Prostate gland (tissue), 2 donors: Measurements from ENCODE around the gene CDH22. TPM values are rescaled to one million over a fixed set of nuclear protein-coding genes. Genes with fewer than 3 reads are reported as not detected.

Experiments used
- DNase-seq: peaks from one replicate; pipeline ENCODE4 v3.0.0-alpha.2; 2019; ENCODE audit warnings: low spot score
- H3K27ac ChIP-seq, 2 donors: fragments of 200-600 bp; sonication (generic); 2 replicates each; pipeline ENCODE4 v1.5.1; 2017 to 2019
- H3K27me3 ChIP-seq: fragments of 200-600 bp; sonication (generic); replicated peaks from 2 replicates; pipeline ENCODE4 v1.5.1; 2019; ENCODE audit not compliant: insufficient read depth
- H3K36me3 ChIP-seq, 2 donors: fragments of 200-600 bp; sonication (generic); 1 replicate in 1 of 2; 2 replicates in 1 of 2; pipeline versions ENCODE4 v1.5.1 to v1.8.1; 2017 to 2019
- H3K4me1 ChIP-seq: fragments of 200-600 bp; sonication (generic); replicated peaks from 2 replicates; pipeline ENCODE4 v1.5.1; 2019
- H3K4me3 ChIP-seq, 2 donors: fragments of 200-600 bp; sonication (generic); 2 replicates each; pipeline ENCODE4 v1.5.1; 2017 to 2019
- H3K9me3 ChIP-seq: fragments of 200-600 bp; sonication (generic); 2 replicates; pipeline ENCODE4 v1.5.1; 2017
- POLR2A ChIP-seq: fragments of 450-650 bp; IDR thresholded peaks from one replicate; pipeline ENCODE4 v1.6.1; 2016; ENCODE audit warnings: antibody characterized with exemption, mild to moderate bottlenecking
- POLR2AphosphoS5 ChIP-seq: sonication (generic); formaldehyde crosslinking; IDR thresholded peaks from one replicate; pipeline ENCODE4 v1.6.1; 2017; ENCODE audit warnings: antibody characterized with exemption
- WGBS: methylation state at CpG from one replicate; pipeline ENCODE4 v1.1.5; 2018; 5-methylcytosine and 5-hydroxymethylcytosine counted together
- intact Hi-C: fragments of 100-400 bp; cut with DNase I; formaldehyde crosslinking; loops from one replicate; pipeline ENCODE4 v1.14.2; 2022
- total RNA-seq, 2 donors: library from RNA; depleted of rRNA; stranded (reverse); fragments of >200 nt; gene quantifications; one replicate each; pipeline ENCODE4 v1.1.0, GENCODE V29; 2016
- TF ChIP-seq, protein P1 (sequence below), 4 experiments: fragments of 200-600 bp in 2 of 4; fragments of 450-650 bp in 2 of 4; sonication (generic) in 2 of 4; IDR thresholded peaks; 1 replicate in 3 of 4; 2 replicates in 1 of 4; pipeline ENCODE4 v1.5.1; 2016 to 2019; ENCODE audit warnings: antibody characterized with exemption in 4 of 4, mild to moderate bottlenecking in 2 of 4, moderate library complexity in 2 of 4

Gene CDH22
- total RNA-seq, 2 donors from 2014 or later = 1.9 to 3.3 TPM

DNA sequence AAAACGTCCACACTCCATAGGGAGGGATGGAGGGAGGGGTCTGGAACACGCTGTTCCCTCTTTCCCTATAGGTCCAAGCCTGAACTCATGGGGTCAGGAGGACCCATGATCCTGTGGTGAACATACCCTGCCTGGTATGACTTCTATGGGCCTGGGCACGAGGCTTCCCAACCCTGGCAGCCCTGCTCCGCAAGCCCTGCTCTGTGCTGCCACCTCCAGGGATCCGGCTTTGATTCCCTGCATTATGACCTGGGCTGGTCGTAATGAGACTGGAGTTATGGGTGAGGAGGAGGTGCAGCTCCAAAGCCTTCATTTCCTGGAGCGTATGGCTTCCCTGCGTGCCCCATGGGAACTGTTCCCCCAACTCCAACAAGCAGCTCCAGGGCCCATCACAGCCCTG lies 54.9 kb downstream of the CDH22 start:
- TF ChIP-seq, protein P1, sequence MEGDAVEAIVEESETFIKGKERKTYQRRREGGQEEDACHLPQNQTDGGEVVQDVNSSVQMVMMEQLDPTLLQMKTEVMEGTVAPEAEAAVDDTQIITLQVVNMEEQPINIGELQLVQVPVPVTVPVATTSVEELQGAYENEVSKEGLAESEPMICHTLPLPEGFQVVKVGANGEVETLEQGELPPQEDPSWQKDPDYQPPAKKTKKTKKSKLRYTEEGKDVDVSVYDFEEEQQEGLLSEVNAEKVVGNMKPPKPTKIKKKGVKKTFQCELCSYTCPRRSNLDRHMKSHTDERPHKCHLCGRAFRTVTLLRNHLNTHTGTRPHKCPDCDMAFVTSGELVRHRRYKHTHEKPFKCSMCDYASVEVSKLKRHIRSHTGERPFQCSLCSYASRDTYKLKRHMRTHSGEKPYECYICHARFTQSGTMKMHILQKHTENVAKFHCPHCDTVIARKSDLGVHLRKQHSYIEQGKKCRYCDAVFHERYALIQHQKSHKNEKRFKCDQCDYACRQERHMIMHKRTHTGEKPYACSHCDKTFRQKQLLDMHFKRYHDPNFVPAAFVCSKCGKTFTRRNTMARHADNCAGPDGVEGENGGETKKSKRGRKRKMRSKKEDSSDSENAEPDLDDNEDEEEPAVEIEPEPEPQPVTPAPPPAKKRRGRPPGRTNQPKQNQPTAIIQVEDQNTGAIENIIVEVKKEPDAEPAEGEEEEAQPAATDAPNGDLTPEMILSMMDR (IDR thresholded peaks at IDR 0.05) = no peak
- TF ChIP-seq POLR2A (no peak), POLR2AphosphoS5 (no peak)
- DNase-seq = no peak
- Histone ChIP-seq H3K9me3 (no peaks in the 10 kb centered on the region), H3K4me3 (no peak overlapping the region), H3K27me3 (peaks cover 5% of the 10 kb centered on the region), H3K4me1 (no peaks in the 10 kb centered on the region), H3K36me3 (no peaks in the 10 kb centered on the region), H3K27ac (no peak overlapping the region)
- WGBS = 26% methylated on average over 8 of the region's 8 CpGs
- intact Hi-C loops = no loop called here

GRCh38 chr20:46252352-46253091 lies 55.8 kb downstream of the CDH22 start:
- intact Hi-C loops = no loop called here
- DNase-seq = no peak
- Histone ChIP-seq H3K27me3 (peaks cover 5% of the 10 kb centered on the region), H3K4me1 (no peaks in the 10 kb centered on the region), H3K27ac (no peak overlapping the region), H3K9me3 (no peaks in the 10 kb centered on the region), H3K4me3 (no peak overlapping the region), H3K36me3 (no peaks in the 10 kb centered on the region)
- 61% methylated on average over 8 of the region's 8 CpGs for WGBS
- TF ChIP-seq, protein P1 (IDR thresholded peaks at IDR 0.05) = no peak
- no peak for TF ChIP-seq POLR2A
- no peak for TF ChIP-seq POLR2AphosphoS5

DNA sequence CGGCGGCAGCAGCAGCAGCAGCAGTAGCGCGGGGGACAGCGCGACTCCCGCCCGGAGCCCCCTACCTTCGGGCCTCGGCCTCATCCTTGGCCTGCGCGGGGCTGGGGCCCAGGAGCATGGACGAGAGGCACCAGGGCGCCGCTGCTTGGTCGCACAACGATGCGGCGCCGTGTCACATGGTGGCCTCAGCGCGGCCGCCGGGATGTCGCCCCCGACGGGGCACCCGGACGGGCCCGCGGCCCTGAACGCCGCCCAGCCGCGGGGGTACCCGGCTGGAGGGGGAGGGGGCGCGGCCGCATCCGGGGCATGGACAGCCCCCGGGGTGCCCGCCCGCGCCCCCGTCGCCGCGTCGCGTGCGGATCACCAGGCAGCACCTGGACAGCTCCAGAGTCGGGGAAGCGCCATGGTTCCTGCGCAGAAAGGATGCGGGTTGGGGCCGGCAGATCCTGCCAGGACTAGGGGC lies 57.1 kb downstream of the CDH22 start:
- H3K27me3 ChIP-seq = peaks cover 12% of the 10 kb centered on the region
- 17% methylated on average over 34 of the region's 56 CpGs for WGBS
- no peak overlapping the region for H3K4me3 ChIP-seq

GRCh38 chr20:46250772-46251171 lies 57.5 kb downstream of the CDH22 start:
- no peaks in the 10 kb centered on the region for H3K36me3 ChIP-seq
- H3K4me1 ChIP-seq = no peaks in the 10 kb centered on the region
- intact Hi-C loops = no loop called here
- no peak for DNase-seq
- H3K9me3 ChIP-seq = no peaks in the 10 kb centered on the region
- H3K27me3 ChIP-seq = peaks cover 14% of the 10 kb centered on the region
- 25% methylated on average over 19 of the region's 19 CpGs for WGBS
- TF ChIP-seq POLR2A (no peak), POLR2AphosphoS5 (no peak)
- TF ChIP-seq, protein P1 (IDR thresholded peaks at IDR 0.05) = no peak
- H3K27ac ChIP-seq = no peak overlapping the region
- H3K4me3 ChIP-seq = no peak overlapping the region

More for the DNA sequence above, 57.1 kb downstream of the CDH22 start:
- no peaks in the 10 kb centered on the region for H3K9me3 ChIP-seq
- no peak overlapping the region for H3K27ac ChIP-seq
- no peak for DNase-seq
- no peaks in the 10 kb centered on the region for H3K36me3 ChIP-seq
- intact Hi-C loops = no loop called here
- TF ChIP-seq, protein P1 (IDR thresholded peaks at IDR 0.05) = no peak
- TF ChIP-seq POLR2A (no peak), POLR2AphosphoS5 (no peak)
- H3K4me1 ChIP-seq = no peaks in the 10 kb centered on the region

GRCh38 chr20:46249671-46250070 lies 58.6 kb downstream of the CDH22 start:
- intact Hi-C loops = no loop called here
- WGBS = 80% methylated on average over 3 of the region's 3 CpGs
- DNase-seq = no peak
- H3K27ac ChIP-seq = no peak overlapping the region
- no peaks in the 10 kb centered on the region for H3K4me1 ChIP-seq
- no peaks in the 10 kb centered on the region for H3K9me3 ChIP-seq
- peaks cover 14% of the 10 kb centered on the region for H3K27me3 ChIP-seq
- TF ChIP-seq POLR2AphosphoS5 (no peak), POLR2A (no peak)
- TF ChIP-seq, protein P1 (IDR thresholded peaks at IDR 0.05) = no peak
- H3K36me3 ChIP-seq = no peaks in the 10 kb centered on the region
- H3K4me3 ChIP-seq = no peak overlapping the region
